Renal pelvis (tissue), 4 donors: ENCODE results near the gene SEPTIN5. TPM values are rescaled to one million over a fixed set of nuclear protein-coding genes. Genes with fewer than 3 reads are reported as not detected.

Source experiments
- DNase-seq: peaks from one replicate; pipeline ENCODE4 v3.0.0-alpha.2; 2013
- polyA plus RNA-seq, 3 donors: library from polyadenylated mRNA; unstranded; fragments of 120-200 nt; gene quantifications; one replicate each; pipeline ENCODE4 v1.2.1, GENCODE V29; 2013; ENCODE audit not compliant: insufficient read length in 3 of 3

The SEPTIN5 gene
- polyA plus RNA-seq, 3 donors = 27.2 to 36.3 (median 34.6) TPM

DNA sequence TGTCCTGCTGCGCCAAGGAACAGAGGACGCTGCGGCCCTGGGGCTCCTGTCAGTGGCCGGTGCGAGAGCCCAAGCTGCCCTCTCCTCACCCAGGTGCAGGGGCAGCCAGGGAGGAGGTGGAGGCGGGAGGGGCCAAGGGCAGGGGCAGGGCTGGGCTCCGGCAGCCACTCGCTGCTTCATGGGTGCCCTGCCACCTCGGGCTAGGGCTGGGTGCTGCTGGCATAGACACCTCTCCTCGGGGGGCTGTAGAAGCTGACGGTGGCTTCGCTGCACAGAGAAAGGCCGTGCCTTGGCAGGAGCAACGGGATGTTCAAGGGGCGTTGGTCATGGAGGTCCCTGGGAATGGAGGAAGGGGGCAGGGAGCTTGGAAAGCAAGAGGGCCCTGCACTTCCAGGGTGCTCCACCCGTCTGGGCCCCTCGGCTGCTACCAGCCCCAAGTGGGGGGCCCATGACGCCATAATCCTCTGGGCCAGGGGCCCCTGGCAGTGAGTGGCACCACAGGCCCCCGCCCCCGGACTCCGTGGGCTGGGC, 44.7 kb downstream of the SEPTIN5 start:
- no peak for DNase-seq

DNA sequence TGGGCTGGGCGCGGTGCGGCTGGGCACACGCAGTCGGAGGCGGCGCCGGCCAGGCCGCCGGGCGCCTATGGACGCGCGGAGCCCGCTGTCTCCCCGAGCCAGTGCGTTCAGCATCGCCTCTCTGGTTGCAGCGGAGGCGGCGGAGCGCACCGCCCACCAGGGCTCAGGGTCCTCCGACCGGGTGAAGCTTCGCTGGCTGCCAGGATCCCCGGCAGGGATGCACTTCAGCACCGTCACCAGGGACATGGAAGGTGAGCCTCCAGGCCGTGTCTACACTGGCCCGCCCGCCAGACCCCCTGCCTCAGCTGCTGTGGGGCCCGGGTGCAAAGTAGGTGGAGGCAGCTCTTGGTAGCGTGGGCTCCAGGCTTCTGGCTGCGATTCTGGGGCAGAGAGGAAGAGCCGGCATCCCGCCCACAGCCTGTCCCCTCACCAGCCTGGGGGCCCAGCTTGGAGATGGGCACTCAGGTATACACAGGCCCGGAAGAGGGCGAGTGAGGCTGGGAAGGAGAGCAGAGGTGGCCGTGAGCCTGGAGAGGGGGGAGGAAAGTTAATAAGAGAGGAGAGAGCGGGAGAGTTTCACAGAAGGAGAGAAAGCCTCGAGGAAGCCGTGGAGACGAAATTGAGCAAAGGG, 45.2 kb downstream of the SEPTIN5 start:
- no peak for DNase-seq

DNA sequence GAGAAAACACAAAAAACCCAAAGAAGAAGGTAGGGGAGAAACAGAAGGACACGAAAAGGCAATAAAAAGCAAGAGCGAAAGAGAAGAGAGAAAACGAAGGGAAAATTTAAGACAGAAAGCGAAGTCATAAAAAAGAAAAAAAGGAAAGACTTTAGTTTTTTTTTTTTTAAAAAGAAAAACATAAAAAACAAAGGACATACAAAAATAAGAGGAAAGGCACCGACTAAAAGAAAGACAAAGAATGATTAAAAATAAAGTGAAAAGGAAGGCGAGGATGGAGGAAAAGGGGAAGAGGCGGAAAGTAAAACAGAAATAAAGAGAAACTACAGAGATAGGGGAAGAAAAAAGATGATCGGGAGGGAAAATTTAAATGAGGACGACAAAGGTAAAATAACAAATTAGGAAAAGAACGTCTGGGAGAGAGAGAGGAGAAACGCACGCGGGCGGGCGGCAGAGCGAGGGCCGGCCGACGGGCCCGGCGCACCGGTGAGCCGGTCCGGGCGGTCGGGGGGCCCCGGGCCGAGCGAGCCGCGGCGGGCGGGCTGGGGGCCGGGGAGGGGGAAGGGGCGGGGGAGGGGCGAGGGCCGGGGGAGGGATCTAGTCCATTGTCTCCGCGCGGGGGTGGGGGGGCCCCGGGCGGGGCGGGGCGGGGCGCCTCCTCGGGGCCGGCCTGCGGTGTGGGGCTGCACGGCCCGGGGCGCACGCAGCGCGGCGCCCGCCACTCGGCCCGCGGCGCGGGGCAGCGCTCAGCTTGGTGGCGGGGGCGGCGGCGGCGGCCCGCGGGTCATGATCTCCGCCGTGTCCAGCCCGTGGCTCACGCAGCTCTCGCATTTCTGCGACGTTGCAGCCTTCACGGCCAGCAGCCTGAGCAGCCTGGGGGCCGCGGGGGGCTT, 46.0 kb downstream of the SEPTIN5 start, which contains the start of gene TBX1:
TSS of gene TBX1 (plus strand) at position 721 of the 893 bp plus-strand sequence. CDS start at position 787, 66 bp downstream.
- no peak for DNase-seq

DNA sequence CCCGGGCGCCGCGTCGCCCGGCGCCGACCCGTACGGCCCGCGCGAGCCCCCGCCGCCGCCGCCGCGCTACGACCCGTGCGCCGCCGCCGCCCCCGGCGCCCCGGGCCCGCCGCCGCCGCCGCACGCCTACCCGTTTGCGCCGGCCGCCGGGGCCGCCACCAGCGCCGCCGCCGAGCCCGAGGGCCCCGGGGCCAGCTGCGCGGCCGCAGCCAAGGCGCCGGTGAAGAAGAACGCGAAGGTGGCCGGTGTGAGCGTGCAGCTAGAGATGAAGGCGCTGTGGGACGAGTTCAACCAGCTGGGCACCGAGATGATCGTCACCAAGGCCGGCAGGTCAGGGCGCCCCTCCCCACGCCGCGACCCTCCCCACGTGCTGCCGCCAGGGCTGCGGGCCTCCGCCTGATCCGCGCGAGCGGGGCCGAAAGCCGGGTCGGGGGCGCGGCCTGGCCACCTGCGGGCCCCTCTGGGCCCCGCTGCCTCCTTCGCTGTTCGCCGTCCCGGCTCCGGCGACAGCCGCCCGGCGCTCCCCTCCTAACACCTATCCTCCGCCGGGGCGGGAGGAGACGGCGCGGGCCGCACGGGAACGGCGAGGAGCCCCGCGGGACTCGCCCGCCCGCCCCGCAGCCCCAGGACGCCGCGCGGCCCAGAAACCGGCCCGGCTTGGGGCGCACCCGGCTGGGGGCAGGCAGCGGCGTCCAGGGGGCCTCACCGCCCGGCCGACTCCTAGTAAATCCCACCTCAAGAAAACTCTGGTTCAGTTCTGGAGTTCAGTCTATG, 46.8 kb downstream of the SEPTIN5 start:
- DNase-seq = no peak

DNA sequence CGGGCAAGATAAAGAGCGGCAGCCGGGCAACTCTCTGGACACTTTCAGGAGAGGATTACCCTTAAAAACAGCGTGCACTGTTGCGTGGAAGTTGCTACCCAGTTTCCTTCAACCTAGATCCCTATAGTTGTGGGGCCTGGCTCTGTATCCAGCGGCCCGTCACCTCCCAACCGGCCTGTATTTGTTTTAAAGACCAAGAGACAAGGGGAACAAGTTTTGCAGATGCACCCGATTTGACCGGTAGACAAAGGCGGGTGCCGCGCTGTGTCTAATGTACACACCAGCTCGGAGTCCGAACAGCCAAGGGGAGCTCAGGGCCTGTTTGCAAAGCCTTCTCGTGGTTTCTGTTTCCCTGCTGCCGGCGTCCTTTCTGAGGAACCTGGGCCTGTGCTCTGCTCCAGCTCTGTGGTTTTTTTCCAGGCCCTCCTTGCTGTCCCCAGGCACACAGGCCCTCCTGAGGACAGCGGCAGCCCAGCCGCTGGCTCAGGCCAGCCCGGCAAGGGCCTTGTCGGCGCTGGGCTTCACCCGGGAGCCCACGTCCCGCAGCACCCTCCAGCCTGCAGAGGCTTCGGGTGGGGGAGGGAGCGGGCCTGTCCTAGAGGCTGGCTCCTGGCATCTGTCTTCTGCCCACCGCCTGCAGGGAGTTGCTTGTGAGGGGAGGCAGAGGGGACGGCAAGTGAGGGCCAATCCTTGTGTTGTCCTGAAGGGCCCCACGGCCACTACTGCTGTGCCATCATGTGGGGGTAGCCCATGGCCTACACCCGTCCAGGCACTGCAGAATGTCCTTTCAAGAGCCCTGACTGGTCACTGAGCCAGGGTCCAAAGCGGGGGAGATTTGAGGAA, 47.6 kb downstream of the SEPTIN5 start:
- no peak for DNase-seq

DNA sequence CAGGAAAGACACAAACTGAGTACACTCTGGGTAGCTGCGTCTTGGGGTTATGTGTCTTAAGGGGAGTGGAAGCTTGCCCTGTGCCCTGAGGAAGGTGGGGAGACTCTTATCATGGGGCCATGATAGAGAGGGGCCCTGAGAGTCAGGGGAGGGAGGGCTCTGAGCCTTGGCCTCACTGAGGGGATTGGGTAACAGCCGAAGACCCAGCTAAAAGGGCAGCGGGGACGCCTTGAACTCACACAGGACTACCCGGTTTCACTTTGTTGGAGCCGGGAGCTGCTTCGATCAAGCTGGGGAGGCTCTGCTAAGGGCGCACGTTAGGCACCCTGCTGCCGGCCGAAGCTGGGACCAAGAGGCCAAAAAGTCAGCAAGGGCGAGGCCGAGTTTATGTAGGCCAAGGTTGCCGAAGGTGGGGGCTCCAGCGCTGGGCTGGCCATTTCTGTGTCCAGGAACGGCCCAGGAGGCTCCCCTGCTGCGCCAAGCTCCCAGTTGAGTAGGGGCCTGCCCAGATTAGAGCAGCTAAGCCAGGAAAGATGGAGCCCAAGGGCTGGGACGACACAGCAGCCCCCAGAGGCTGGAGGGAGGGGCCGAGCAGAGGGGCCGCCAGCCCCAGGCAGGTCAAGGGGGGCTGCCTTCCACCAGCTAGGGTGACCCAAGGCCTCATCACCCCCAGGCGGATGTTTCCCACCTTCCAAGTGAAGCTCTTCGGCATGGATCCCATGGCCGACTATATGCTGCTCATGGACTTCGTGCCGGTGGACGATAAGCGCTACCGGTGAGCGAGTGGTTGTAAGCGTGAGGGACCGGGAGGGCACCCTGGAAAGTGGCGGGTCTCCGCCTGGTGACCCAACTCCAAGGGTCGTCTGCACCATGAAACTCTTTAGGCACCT, 48.5 kb downstream of the SEPTIN5 start:
- no peak for DNase-seq

DNA sequence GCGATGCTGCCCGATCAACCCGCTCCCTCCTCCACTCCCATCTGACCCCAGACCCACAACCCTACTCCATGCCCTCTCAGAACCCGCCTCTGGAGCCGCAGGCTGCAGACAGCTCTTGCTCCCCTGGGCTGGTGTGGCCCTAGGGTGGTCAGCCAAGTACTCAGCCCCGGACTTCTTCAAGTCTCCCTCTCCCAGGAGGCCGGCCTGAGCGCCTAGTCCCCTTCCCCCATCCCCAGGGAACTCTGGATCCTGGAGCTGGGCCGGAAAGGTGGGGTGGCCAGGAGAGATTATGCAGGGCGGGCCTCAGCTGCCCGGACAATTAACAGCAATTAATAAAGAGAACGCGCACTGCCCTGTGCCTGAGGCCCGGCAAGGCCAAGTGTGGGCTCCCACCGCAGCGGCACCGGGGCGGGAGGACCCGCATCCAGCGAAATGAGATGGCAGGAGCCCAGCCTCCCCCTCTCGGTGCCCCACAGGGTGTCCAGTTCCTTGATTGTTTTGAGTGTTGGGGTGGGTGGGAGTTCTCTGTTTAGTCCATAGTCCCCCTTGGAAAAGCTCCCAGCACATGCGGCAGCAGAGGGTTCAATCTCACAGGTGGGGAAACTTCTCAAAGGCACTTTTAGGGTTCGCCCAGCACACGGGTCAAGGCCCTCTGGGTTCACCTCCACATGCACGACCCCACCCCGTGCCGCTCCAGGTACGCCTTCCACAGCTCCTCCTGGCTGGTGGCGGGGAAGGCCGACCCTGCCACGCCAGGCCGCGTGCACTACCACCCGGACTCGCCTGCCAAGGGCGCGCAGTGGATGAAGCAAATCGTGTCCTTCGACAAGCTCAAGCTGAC, 49.4 kb downstream of the SEPTIN5 start:
- no peak for DNase-seq

DNA sequence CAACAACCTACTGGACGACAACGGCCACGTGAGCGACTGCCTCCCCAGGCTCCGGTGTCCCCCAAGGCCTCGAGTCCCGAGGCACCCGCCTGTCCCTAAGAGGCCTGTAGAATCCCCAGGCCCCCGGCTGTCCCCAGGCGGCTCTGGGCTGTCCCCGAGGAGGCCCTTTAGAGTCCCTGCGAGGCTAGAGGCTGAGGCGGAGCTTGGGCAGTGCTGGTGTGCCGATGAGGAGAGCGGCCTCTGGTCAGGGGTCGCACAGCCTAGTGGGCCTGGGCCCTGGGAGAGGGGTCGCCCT, 49.9 kb downstream of the SEPTIN5 start:
- no peak for DNase-seq

DNA sequence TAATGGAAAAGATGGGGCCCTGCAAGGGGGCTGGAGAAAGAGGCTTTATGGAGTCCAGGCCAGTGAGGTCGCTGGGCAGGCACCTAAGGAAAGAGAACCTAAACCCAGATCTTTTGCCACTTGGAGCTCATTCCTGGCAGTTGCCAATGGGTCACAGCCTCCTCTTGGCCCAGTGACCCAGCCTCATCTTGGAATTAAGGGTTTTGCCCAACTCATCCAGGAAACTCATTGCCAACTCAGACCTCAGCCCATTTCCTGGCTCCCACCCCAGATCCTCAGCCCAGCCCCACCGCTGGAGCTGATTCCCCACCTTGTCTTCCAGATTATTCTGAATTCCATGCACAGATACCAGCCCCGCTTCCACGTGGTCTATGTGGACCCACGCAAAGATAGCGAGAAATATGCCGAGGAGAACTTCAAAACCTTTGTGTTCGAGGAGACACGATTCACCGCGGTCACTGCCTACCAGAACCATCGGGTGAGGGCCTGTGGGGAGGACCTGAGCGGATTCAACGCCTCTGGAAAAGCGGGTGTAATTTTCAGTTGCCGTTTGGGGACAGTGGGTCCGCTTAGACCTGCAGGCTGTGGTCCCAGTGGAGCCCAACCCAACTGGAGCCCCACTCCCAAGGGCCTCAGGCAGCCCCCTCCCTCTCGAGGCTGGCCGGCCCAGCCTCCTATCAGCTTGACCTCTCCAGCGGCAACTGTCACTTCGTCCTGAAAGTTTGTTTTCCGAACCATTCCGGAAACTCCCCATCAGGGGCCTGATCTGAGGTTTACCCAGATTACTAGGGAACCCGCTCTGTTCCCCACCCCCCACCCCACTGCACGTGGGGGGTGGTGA, 50.6 kb downstream of the SEPTIN5 start:
- DNase-seq = no peak

DNA sequence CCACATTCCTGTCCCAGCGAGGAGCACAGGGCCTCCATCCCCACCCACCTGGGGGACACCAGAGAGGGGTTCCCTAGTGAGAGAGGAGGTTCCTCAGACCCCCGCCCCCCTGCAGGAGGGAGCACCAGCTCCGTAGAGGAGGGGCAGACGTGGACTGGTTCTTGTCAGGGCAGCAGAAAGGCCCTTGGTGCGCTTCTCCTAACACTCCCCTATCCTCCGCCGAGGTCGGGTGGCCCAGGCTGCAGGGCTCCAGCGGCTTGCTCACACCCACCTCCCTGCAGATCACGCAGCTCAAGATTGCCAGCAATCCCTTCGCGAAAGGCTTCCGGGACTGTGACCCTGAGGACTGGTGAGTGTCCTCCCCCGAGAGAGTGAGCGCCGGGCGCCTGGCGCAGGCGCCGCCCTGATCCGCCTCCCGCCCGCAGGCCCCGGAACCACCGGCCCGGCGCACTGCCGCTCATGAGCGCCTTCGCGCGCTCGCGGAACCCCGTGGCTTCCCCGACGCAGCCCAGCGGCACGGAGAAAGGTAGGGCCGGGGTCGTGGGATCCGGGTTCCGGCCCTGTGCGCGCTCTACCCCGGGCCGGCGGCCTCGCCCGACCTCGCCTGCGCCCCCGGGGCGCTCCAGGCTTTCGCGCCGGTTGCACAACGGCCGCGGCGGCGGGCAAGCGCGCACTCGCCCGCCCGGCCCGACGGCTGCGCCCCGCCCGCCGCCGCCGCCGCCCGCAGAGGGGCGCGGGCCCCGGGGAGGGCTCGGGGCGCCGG, 51.4 kb downstream of the SEPTIN5 start:
- no peak for DNase-seq

DNA sequence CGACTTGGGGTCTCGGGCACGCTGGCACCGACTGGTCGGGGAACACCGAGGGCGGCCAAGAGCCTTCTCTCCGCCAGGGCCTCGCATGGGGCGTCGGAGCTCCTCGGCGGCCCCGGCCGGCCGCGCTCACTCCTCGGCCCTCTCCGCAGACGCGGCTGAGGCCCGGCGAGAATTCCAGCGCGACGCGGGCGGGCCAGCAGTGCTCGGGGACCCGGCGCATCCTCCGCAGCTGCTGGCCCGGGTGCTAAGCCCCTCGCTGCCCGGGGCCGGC, 51.9 kb downstream of the SEPTIN5 start:
- DNase-seq = no peak

DNA sequence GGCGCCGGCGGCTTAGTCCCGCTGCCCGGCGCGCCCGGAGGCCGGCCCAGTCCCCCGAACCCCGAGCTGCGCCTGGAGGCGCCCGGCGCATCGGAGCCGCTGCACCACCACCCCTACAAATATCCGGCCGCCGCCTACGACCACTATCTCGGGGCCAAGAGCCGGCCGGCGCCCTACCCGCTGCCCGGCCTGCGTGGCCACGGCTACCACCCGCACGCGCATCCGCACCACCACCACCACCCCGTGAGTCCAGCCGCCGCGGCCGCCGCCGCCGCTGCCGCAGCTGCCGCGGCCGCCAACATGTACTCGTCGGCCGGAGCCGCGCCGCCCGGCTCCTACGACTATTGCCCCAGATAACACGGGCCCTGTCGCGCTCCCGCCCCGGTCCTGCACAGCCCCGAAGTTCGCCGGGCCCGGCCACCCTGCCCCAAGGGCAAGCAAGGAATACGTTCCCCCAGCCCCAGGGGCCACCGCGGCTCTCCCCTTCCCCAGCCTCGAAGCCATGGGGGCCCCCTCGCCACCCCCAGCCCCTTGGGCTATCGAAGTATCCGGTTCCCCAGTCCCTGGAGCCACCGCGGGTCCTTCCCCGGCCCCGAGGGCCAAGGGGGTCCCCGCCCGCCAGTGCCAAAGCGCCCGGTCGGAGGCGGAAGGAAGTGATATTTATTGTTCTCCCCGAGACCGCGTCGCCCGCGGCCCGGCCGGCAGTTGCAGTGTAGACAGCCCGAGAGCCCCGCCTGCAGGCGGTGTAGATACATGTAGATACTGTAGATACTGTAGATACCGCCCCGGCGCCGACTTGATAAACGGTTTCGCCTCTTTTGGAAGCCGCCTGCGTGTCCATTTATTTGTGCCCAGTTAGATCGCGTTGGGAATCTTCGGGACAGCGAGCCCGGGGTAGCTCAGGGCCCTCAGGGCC, 52.5 kb downstream of the SEPTIN5 start:
- no peak for DNase-seq

DNA sequence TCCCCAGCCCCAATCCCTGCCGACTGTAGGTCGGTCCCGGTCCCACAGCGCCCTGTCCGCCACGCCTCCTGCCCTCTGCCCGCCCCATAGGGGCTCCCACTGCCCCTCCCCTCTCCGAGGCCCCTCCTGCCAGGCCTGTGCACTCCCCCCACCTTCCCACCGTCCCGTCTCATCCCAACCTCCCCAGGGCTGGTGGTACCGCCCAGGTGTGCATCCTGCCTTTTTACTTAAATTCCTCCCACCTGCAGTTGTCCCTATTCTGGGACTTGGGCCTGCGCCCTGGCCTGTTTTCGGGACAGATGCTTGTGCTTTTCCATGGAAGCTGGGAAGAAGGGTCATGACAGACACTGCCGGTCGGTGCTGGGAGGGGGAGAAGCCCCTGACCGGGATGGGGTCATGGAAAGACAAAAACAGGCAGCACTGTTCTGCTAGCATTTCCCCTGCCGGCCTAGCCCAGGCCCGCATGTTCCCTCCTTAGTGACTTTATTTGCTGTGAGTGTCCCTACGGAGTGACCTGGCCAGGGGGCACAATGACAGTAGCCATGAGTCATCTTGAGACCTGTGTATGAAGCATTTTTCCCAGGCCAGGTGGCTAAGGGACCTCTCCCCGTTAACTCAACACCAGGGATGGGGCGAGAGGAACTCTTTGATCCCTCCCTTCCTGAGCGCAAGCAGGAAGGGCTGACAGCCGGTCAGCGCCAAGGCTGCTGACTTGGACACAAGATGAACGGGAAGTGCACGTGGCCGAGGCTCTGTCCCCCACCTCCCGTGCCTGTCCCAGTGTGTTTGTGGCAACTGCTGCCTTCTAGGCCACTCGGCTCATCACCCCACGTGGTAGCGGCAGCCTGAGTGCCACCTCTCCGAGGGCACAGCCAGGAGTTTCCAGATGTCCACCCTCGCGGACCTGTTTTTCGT, 53.4 kb downstream of the SEPTIN5 start:
- no peak for DNase-seq

DNA sequence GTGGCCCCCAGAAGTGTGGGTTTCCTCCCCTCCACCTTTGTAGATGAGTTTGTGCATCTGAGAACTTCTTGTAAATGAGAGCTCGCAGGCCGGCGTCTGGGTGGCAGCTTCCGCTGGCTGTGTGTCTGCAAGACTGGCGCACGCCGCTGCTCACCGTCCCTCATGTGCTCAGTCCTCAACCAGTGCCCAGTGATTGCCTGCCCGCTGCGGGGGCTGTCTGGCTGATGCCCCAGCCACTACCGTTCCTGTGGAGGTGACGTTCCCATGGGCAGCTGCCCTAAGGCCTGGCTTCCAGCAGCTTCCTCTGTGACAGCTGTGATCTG, 55.1 kb downstream of the SEPTIN5 start:
- no peak for DNase-seq

DNA sequence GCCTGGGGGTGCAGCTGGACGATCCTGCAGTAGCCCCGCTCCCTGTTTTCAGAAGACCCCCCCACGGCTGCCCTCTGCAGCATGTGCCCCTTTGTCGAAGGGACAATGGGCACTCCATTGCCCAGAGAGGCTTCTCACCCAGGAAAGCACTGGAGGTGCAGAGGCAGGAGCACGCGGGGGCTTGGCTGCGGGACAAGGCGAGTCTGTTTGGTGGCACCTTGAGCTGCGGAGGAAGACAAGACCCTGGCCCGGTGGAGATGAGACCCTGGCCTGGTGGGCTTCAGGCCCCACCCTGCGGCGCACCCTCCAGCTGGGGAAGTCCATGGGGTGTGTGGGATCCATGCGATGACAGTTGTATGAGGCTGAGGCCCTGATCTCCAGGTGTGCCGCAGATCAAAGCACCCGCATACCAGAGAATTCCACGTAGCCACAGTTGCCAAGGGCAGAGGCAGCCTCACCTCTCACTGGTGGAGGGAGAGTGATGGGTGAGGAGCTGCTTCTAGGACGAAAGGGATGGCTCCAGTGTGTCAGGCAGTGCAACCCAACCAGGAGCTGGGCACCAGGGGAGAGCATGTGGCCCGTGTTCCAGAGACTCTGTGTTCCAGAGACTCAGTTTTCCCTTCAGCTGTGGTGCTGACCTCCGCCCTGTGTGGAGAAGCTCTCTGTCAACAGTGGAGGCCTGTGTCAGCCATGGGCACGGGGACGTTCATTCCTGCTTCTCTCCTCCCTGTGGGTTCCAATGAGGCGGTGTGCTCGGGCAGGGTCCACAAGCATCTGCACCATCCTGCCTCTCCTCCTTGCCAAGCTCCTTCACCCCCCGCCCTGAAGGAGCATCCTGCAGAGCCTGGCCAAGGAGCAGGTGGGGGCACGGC, 56.3 kb downstream of the SEPTIN5 start:
- DNase-seq = no peak
